Occipital lobe (tissue), 2 donors: Measurements from ENCODE around the gene VASN. TPM values are rescaled to one million over a fixed set of nuclear protein-coding genes. Genes with fewer than 3 reads are reported as not detected.
"Not testable (repeated sequence)": the region's sequence is repeated elsewhere in the genome, so short reads cannot be mapped to it uniquely, and the experiment has no call there.

Source experiments
- DNase-seq: peaks from one replicate; lab custom pipeline; 2025; lab: John Stamatoyannopoulos, UW
- total RNA-seq: library from RNA; depleted of rRNA; stranded (reverse); fragments of >200 nt; gene quantifications from one replicate; pipeline ENCODE4 v1.2.3, GENCODE V29; 2014

VASN gene
- total RNA-seq, 1 donor from 2014 or later: 2.5 TPM

DNA sequence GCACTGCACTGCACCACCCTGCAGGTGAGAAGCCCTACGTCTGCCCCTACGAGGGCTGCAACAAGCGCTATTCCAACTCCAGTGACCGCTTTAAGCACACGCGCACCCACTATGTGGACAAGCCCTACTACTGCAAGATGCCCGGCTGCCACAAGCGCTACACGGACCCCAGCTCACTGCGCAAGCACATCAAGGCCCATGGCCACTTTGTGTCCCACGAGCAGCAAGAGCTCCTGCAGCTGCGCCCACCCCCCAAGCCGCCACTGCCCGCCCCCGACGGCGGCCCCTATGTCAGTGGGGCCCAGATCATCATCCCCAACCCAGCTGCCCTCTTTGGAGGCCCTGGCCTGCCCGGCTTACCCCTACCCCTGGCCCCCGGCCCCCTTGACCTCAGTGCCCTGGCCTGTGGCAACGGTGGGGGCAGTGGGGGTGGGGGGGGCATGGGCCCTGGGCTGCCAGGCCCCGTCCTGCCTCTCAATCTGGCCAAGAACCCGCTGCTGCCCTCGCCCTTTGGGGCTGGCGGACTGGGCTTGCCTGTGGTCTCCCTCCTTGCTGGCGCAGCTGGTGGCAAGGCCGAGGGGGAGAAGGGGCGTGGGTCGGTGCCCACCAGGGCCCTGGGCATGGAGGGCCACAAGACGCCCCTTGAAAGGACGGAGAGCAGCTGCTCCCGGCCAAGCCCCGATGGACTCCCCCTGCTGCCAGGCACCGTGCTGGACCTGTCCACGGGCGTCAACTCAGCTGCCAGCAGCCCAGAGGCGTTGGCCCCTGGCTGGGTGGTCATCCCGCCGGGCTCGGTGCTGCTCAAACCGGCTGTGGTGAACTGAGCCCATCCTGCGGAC, 34.7 kb upstream of the VASN start:
- no peak for DNase-seq

DNA sequence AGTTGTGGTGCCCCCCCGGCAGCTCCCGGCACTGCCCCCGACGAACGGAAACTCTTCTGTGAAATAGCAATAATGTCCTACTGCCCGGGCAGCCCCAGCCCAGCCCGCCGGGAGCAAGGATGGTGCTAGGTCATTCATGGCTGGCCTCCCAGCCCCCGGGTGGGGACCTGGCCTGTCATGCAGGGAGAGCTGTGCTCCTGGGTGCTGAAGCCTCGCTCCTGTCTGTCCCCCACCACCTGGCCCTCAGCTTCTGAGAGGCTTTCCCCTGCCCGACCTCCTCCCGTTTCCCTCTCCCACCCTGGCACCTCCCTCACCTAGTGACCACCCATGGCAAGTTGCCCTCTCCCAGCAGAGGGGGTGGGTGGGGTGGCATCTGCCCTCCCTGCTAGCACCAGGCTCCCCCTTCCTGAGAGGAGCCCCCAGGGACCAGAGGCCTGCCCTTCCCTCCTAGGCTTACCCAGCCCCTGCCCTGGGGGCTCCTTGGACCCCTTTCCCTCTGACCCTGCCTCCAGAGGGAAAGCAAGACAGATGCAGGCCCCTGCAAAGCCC, 34.0 kb upstream of the VASN start:
- DNase-seq: no peak

DNA sequence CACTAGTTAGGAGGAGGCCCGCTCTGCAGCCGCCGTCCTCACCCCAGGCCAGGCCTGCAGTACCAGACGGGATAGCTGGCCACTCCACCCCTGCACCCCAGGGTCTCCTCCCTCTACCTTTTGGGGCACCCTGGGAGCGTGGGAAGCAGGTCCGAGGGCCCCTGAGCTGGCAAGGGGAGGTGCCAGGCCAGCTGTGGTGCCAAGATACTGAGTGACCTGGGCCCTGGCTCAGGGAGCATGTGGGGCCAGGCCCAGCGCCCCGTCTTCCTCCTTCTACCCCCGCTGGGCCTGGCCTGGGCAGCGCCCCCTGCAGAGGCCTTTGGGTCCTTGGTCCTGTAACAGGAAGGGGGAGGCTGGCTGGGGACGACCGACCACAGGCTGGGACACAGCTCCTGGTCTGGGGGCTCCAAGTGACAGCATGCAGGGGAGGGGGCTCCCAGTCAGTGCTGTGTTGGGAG, 33.5 kb upstream of the VASN start:
- no peak for DNase-seq

DNA sequence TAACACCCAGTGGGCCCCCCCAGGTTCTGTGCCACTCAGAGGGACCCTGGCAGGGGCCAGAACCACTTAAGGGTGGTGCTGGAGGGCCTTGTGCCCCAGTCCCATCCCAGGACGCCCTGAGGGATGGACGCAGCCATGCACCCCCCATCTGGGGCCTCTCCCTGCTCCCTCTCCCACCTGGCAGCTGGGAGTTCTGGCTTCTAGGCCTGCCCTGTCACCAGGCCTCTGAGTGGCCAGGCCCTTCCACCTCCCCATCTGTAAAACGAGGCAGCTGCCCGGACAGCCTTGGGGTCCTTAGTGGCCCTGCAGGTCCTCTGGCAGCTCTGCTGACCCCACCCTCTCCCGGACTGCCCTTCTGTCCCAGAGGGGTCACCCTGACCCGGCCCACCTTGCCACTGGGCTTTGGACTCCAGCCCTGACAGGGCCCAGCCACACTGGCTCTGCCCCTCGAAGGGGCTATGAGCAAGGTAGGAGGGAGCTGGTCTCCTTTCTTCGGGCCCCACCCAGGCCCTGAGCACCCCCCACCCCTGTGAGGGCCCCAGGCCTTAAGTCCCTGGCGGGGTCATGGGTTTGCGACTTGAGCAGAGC, 32.8 kb upstream of the VASN start:
- no peak for DNase-seq

DNA sequence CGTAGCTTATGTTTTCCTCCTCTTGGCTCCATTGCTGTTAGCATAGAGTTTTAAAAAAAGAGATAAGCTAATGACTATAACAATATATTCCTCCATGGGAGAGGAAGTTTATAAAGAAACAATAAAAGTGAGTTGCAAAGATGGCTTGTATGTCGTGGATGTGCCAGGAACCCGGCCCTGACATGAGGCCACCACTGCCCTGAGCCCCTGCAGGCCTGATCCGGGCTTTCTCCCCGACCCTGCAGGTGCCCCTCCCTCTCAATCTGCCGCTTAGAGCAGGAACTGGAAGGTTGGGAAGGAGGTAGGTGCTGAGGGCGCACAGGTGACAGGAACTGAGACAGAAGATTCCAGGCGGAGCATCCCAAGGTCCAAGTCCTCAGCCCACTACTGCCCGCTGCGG, 32.2 kb upstream of the VASN start:
- no peak for DNase-seq

DNA sequence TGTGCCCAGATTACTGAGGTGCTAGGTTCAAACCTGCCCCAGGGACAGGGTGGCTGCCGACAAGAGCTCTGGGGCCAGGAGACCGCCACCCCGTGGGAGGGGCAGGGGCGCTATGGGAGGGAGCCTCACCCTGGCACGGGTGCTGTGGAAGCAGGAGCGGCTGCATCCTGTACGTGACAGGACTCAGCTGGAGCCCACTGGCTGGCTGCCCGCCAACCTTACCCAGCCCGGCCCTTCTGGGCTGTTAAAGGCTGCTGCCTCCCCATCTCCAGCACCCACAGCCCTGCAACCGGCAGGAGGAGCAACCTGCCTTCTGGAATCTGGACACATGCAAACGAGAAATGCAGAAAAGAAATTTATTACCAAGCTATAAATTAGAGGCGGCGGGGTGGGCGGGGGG, 31.7 kb upstream of the VASN start:
- DNase-seq: no peak

DNA sequence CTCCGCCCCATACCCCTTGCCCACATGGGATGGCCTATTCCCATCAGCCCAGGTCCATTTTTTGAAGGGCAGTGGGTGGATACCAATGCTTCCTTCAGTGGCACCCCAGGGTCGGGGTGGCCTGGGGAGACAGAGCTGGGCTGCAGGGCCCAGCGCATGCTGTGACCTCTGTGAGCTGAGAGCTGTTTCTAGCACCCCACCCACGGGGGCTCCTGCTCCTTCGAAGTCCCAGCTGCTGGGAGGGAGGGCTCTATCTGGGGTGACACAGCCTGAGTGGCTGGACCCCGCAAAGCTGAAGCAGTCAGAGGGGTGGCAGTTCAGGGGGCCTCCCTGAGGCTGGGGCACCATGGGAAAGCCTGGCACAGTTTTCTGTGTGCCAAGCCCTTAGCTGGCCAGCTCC, 31.2 kb upstream of the VASN start:
- no peak for DNase-seq

DNA sequence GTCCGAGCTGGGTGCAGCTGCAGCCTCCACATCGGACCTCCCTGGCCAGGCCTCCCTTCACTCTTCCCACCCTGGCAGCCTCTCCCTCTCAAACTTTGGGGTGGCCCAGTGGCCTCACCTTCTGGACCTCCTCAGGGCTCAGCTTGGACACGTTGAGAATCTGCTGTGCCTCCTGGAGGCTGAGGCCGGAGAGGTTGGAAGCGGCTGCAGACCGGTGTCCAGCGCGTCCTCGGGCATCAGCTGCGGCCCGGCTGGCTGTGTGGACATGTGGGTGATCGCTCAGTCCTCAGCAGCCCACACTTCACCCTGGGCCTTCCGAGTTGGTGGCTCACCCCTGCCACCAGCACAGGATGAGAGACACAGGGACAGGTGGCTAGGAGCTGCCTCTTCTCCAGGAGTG, 30.4 kb upstream of the VASN start:
- no peak for DNase-seq

DNA sequence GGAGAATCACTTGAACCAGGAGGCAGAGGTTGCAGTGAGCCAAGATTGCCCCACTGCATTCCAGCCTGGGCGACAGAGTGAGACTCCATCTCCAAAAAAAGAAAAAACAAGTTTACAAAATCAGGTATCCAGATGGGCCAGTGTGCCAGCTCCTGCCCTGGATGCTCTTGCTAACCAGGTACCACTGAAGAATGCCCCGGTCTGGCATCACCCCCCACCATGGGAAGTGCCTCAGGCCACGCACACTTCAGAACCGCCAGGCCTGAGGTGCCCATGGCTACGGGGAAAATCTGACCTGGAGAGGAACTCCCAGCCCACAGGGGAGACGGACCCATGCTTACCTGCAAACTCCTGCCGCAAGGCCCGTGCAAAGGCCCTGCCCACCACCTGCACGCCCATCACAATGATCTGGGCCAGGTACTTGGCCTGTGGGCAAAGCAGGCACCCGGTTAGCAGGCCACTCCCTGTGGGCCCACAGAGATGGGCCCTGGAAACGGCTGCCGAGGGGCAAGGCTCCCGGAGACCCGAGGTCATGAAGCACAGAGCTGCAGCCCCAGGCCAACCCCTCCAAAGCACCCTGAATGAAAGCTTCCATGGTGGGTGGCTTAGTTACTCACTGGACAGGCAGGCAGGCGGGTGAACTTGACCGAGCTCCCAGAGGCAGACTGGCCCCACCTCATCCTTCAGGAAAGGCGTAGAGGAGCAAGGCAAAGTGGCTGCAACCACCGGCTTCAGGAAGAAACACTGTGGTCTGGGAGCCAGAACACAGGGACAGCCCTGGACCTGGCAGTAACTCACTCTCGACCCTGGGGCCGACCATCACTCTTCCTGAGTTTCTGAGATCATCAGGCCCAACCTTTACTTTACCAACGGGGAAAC, 28.5 kb upstream of the VASN start:
- no peak for DNase-seq

DNA sequence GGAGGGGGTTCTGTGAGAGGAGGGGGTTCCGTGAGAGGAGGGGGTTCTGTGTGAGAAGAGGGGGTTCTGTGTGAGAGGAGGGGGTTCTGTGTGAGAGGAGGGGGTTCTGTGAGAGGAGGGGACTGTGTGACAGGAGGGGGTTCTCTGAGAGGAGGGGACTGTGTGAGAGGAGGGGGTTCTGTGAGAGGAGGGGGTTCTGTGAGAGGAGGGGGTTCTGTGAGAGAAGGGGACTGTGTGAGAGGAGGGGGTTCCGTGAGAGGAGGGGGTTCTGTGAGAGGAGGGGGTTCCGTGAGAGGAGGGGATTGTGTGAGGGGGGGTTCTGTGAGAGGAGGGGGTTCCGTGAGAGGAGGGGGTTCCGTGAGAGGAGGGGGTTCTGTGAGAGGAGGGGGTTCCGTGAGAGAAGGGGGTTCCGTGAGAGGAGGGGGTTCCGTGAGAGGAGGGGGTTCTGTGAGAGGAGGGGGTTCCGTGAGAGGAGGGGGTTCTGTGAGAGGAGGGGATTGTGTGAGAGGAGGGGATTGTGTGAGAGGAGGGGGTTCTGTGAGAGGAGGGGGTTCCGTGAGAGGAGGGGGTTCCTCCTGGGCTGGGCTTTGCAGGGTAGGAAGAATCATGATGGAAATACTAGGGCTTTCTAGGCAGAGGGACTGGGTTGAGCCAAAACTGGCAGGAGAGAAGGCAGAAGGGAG, 27.2 kb upstream of the VASN start:
- DNase-seq: not testable (repeated sequence)

DNA sequence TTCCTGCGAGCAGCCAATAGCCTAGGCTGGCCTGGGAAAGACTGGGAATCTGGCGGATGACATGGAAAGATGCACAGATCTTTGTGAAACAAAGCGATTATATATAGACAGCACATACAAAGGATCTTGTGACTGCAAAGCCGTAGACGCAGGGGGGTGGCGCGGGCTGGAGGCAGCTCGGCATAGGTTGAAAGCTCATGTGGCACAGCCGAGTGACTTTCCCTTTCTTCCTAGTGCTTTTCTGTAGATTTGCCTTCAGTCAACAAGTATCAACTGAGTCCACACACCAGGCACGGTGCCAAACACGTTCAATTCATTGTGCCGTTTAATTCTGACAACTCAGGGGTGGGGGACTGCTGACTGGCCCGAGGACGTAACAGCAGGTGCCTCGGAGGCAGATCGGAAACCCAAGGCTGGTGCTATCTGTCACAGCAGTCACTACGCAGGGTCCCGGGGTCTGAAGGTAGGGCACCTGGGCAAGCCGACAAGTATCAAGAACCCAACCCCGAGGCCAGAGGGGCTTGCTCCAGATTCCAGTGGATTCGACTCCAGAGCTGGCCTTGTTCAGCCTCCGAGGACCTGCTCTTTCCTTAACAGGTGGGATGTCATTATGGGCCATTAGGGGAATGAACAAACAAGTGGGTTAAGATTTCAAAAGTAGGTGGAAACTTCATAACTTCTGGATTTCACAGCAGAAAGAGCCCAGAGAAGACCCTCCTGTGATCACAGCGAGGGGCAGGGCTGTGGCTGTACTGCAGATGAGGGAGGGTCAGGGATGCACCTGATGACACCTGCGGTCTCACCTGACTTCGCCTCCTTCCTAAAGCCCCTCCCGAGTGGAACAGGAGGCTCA, 26.4 kb upstream of the VASN start:
- peak; percentile 72 for DNase-seq

DNA sequence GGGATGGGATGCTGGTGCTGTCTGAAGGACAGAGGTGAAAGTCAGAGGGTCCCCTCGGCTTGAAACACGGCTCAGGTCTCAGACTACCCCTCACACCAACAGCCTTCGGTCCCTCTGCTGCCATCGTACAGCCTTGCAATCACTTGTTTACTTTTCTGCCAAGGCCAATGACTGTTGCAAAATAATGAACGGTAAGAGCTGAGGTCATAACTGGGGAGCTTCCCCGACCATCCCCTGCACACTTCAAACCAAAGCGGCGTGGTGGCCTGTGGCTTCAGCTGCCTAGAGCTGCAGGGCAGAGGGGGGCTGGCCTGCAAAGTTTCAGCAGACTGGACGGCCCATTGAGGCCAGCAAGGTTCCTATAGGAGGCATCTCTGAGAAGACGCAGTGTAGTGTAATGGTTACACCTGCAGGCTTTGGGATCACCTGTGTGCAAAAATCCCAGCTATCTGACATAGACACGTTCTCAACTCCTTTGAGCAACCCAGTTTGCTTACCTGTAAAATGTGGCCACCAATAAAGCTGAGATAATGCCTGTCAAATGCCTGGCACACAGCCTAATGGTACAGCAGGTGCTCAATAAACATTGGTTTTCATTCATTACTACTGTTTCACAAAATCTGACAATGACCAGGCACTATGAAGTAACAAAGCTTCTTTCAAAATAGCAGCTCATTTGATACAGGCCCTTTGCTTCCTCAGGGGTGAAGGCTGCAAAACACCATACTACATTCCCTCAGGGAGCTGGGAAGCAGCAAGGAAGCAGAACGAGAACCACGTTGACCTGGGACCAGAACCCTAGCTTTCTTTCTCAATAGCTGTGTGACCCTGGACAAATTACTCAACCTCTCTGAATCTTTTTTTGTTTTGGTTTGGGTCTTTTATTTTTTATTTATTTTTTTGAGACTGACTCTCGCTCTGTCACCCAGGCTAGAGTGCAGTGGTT, 25.5 kb upstream of the VASN start:
- no peak for DNase-seq

DNA sequence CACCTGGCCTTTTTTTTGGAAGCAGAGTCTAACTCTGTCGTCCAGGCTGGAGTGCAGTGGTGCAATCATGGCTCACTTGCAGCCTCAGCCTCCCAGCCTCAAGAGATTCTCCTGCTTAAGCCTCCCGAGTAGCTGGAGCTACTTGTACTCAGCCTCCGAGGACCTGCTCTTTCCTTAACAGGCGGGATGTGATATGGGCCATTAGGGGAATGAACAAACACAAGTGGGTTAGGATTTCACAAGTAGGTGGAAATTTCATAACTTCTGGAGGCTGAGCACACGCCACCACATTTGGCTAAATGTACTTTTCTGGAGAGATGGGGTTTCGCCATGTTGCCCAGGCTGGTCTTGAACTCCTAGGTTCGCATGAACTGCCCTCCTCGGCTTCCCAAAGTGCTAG, 24.6 kb upstream of the VASN start:
- DNase-seq: no peak

DNA sequence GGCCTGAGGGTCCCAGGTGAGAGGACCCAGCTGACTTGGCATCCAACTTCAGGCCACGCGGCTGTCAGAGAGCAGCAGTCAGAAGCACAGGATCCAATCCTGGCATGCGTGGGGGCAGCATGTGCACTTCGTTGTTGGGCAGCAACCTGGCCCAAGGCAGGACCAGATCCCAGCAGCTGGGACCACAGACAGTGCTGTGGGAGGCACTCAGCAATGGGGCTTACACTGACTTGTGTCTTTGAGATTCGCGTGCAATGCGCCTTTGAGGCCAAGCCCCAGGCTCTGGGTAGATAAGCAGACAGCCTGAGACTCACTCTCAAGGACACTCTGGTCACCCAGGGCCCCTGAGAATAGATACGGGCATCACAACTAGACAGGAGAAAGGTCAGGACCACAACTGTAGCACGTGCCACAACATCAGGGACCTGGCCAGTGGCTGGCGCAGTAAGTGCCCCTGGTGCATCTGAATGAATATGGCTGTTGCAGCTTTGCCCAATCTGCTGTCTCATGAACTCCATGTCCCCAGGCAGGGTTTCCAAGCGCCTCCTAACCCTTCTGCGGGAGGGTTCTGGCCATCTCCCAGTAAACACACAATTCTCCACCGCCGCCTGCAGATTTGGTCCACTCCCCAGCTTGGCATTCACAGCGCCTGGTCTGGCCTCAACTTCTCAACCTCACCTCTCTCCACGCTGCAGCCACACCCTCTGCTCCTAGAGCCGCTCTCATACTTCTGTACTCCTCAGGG, 23.7 kb upstream of the VASN start:
- DNase-seq: no peak

DNA sequence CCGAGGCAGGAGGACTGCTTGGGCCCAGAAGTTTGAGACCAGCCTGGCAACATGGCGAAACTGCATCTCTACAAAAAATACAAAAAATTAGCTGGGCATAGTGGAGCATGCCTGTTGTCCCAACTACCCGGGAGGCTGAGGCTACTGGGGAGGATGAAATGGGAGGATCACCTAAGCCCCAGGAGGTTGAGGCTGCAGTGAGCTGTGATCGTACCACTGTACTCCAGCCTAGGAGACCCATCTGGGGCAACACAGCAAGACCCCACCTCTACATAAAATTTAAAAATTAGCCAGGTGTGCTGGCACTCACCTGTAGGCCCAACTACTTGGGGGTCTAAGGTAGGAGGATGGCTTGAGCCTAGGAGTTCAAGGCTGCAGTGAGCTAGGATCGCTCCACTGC, 22.3 kb upstream of the VASN start:
- DNase-seq: no peak

DNA sequence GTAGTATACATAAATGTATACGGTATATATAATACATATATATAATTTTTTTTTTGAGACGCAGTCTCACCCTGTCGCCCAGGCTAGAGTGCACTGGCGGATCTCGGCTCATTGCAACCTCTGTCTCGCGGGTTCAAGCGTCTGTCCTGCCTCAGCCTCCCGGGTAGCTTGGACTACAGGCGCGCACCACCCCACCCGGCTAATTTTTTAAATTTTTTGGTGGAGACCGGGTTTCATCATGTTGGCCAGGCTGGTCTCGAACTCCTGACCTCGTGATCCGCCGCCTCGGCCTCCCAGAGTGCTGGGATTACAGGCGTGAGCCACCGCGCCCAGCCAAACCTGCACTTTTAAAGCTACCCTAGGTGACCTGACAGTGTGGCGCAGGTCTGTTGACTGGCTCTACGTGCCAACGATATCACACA, 21.3 kb upstream of the VASN start:
- DNase-seq: no peak

DNA sequence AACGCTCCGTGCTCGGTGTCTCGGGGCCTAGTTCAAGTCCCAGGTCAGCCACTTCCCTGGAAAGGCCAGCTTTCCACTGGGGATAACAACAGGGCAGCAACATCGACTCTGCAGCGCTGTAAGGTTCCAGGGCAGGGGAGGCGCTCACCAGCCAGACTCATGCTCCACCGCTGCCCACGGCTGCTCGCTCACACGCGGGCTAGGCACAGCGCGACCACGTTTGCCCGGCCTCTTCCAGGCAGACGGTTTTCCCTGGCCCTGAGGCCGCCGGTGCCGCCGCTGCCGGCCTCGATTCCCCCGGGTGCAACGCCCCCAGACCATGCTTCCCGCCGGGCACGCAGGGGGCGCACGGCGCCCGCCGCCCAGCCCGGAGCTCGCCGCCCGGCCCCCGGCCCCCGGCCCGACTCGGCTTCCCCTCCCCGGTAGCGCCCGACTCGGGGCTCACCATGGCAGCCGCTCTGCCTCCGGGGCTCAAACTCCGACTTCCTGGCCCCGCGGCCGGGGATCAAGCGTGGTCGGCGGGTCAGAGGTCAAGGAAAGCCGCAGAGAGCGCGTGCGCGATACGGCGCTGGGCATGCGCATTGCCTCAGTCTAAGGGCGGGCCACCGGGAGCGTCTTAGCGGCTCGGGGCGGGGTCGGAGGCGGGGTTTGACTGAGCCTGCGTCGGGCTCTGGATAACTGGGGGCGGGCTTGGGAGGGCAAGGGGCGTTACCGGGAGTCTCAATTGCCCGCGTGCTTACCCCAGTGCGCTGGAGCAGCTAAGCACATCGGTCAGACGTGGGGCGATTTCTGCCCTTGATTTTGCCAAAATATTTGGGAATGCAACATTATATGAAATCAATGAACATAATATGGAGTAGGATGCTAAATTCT, 20.6 kb upstream of the VASN start, which contains the start of gene PAM16:
TSS of gene PAM16 (minus strand) at position 535 of the 873 bp plus-strand sequence. CDS start at position 448, 87 bp downstream.
- DNase-seq: peak; percentile 92
